HL-60 (cell line): ENCODE results near the gene DCLK2.

ENCODE experiments used
- GABPA ChIP-seq: IDR thresholded peaks from 2 replicates; pipeline ENCODE4 v1.6.1; 2012; ENCODE audit warnings: low read depth
- POLR2AphosphoS5 ChIP-seq: IDR thresholded peaks from 2 replicates; pipeline ENCODE4 v1.6.1; 2012; ENCODE audit warnings: low read depth
- TF ChIP-seq, protein P1 (sequence below): IDR thresholded peaks from one replicate; pipeline ENCODE4 v1.5.1; 2011; ENCODE audit warnings: low read length, control low read depth, inconsistent platforms; ENCODE audit not compliant: insufficient read depth
- TF ChIP-seq, protein P2 (sequence below): IDR thresholded peaks from 2 replicates; pipeline ENCODE4 v1.6.1; 2012; ENCODE audit warnings: low read depth; ENCODE audit not compliant: insufficient replicate concordance

DNA sequence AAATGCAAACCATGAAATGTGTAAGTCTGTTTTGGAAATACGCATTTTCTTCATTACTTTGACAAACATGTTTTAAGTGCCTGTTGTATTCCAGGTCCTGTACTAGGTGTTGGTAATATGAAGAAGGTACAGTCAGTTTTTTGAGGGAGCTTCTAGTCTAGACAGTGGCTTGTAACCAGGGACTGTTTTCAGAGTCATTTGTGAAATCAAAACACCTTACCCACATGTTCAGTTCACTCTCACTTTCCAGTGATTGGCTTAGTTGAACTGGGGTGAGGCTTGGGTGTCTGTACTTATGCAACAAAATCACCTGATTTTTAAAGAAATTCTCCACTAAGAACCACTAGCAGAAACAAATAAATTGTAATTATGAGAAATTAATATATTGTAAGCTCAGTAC lies 16.4 kb downstream of the DCLK2 start:
- TF ChIP-seq, protein P1, sequence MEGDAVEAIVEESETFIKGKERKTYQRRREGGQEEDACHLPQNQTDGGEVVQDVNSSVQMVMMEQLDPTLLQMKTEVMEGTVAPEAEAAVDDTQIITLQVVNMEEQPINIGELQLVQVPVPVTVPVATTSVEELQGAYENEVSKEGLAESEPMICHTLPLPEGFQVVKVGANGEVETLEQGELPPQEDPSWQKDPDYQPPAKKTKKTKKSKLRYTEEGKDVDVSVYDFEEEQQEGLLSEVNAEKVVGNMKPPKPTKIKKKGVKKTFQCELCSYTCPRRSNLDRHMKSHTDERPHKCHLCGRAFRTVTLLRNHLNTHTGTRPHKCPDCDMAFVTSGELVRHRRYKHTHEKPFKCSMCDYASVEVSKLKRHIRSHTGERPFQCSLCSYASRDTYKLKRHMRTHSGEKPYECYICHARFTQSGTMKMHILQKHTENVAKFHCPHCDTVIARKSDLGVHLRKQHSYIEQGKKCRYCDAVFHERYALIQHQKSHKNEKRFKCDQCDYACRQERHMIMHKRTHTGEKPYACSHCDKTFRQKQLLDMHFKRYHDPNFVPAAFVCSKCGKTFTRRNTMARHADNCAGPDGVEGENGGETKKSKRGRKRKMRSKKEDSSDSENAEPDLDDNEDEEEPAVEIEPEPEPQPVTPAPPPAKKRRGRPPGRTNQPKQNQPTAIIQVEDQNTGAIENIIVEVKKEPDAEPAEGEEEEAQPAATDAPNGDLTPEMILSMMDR: no peak
- TF ChIP-seq, protein P2, sequence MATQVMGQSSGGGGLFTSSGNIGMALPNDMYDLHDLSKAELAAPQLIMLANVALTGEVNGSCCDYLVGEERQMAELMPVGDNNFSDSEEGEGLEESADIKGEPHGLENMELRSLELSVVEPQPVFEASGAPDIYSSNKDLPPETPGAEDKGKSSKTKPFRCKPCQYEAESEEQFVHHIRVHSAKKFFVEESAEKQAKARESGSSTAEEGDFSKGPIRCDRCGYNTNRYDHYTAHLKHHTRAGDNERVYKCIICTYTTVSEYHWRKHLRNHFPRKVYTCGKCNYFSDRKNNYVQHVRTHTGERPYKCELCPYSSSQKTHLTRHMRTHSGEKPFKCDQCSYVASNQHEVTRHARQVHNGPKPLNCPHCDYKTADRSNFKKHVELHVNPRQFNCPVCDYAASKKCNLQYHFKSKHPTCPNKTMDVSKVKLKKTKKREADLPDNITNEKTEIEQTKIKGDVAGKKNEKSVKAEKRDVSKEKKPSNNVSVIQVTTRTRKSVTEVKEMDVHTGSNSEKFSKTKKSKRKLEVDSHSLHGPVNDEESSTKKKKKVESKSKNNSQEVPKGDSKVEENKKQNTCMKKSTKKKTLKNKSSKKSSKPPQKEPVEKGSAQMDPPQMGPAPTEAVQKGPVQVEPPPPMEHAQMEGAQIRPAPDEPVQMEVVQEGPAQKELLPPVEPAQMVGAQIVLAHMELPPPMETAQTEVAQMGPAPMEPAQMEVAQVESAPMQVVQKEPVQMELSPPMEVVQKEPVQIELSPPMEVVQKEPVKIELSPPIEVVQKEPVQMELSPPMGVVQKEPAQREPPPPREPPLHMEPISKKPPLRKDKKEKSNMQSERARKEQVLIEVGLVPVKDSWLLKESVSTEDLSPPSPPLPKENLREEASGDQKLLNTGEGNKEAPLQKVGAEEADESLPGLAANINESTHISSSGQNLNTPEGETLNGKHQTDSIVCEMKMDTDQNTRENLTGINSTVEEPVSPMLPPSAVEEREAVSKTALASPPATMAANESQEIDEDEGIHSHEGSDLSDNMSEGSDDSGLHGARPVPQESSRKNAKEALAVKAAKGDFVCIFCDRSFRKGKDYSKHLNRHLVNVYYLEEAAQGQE: no peak
- TF ChIP-seq POLR2AphosphoS5 (no peak), GABPA (no peak)
